IMR-90 (cell line): Measurements from ENCODE around the gene FOXK2. TPM values are rescaled to one million over a fixed set of nuclear protein-coding genes. Genes with fewer than 3 reads are reported as not detected.

Experiments
- ATAC-seq: fragments of 200-7000 bp; cut with Tn5 transposase; 2 replicates; pipeline ENCODE4 v1.9.1; 2020; ENCODE audit warnings: low read depth, mild to moderate bottlenecking, moderate library complexity
- BruUV-seq: library from RNA; stranded (reverse); fragments of 400-500 nt; replicated peaks from 2 replicates; lab custom pipeline; 2021; lab: Mats Ljungman, UMichigan
- CTCF ChIA-PET: fragments of 300-600 bp; formaldehyde crosslinking; extraction: SDS; loops from one replicate; lab custom pipeline; 2021; ENCODE audit warnings: antibody characterized with exemption; lab: Yijun Ruan, JAX
- POLR2A ChIA-PET: fragments of 300-600 bp; sonication (Branson Sonifier 250); formaldehyde crosslinking; loops from one replicate; lab custom pipeline; 2022; ENCODE audit warnings: antibody characterized with exemption; ENCODE audit not compliant: unreplicated experiment; lab: Charles Lee
- DNase-seq: peaks from one replicate; pipeline ENCODE4 v3.0.0; 2013
- H2AFZ ChIP-seq: replicated peaks from 2 replicates; pipeline ENCODE3; 2013; ENCODE audit warnings: low read length, mild to moderate bottlenecking; ENCODE audit not compliant: poor library complexity
- H2AK5ac ChIP-seq: 2 replicates; pipeline ENCODE4 v1.6.1; 2013; ENCODE audit warnings: low read depth, low read length, inconsistent platforms
- H2AK9ac ChIP-seq: replicated peaks from 2 replicates; pipeline ENCODE3; 2013; ENCODE audit warnings: mild to moderate bottlenecking, low read depth, low read length, moderate library complexity; ENCODE audit not compliant: poor library complexity
- H2BK120ac ChIP-seq: 2 replicates; pipeline ENCODE4 v1.6.1; 2013; ENCODE audit warnings: low read depth, low read length, inconsistent platforms
- H2BK15ac ChIP-seq: 3 replicates; pipeline ENCODE4 v1.6.1; 2013; ENCODE audit warnings: low read depth, low read length, inconsistent platforms
- H2BK20ac ChIP-seq: 2 replicates; pipeline ENCODE4 v1.6.1; 2013; ENCODE audit warnings: low read depth, mild to moderate bottlenecking, inconsistent platforms, low read length, moderate library complexity
- H2BK5ac ChIP-seq: 2 replicates; pipeline ENCODE4 v1.6.1; 2013; ENCODE audit warnings: mild to moderate bottlenecking, low read depth, low read length, inconsistent platforms; ENCODE audit not compliant: poor library complexity, severe bottlenecking
- H3K14ac ChIP-seq: replicated peaks from 2 replicates; pipeline ENCODE4 v1.6.1; 2013; ENCODE audit warnings: low read depth, low read length, inconsistent platforms
- H3K18ac ChIP-seq: 2 replicates; pipeline ENCODE4 v1.6.1; 2013; ENCODE audit warnings: low read depth, low read length, control low read depth
- H3K23ac ChIP-seq: 2 replicates; pipeline ENCODE4 v1.6.1; 2013; ENCODE audit warnings: low read depth, low read length, inconsistent platforms
- H3K27ac ChIP-seq: 2 replicates; pipeline ENCODE4 v1.5.1; 2013; ENCODE audit warnings: mild to moderate bottlenecking, control low read depth, low read length; ENCODE audit not compliant: insufficient read depth
- H3K27me3 ChIP-seq: 2 replicates; pipeline ENCODE4 v1.6.1; 2013; ENCODE audit warnings: low read length; ENCODE audit not compliant: control insufficient read depth, insufficient read depth
- H3K36me3 ChIP-seq: 2 replicates; pipeline ENCODE4 v1.6.1; 2013; ENCODE audit warnings: low read length, mixed read lengths; ENCODE audit not compliant: control insufficient read depth, insufficient read depth
- H3K4ac ChIP-seq: 2 replicates; pipeline ENCODE4 v1.6.1; 2013; ENCODE audit warnings: low read depth, low read length, inconsistent platforms
- H3K4me1 ChIP-seq: 2 replicates; pipeline ENCODE4 v1.6.1; 2013; ENCODE audit warnings: low read length, mixed read lengths; ENCODE audit not compliant: control insufficient read depth, insufficient read depth
- H3K4me2 ChIP-seq: 2 replicates; pipeline ENCODE4 v1.6.1; 2013; ENCODE audit warnings: low read depth, mild to moderate bottlenecking, control low read depth, low read length, moderate library complexity
- H3K4me3 ChIP-seq: 2 replicates; pipeline ENCODE4 v1.5.1; 2013; ENCODE audit warnings: low read depth, mild to moderate bottlenecking, control low read depth, low read length, moderate library complexity; ENCODE audit not compliant: insufficient read depth
- H3K56ac ChIP-seq: 2 replicates; pipeline ENCODE4 v1.6.1; 2013; ENCODE audit warnings: low read length, inconsistent platforms; ENCODE audit not compliant: insufficient read depth; ENCODE audit errors: extremely low read depth
- H3K79me1 ChIP-seq, 2 experiments: 2 replicates each; pipeline ENCODE4 v1.6.1; 2013; ENCODE audit warnings: low read length in 2 of 2, inconsistent platforms in 1 of 2, low read depth in 1 of 2
- H3K9ac ChIP-seq: 2 replicates; pipeline ENCODE4 v1.6.1; 2013; ENCODE audit warnings: low read depth, low read length, control low read depth
- H3K9me1 ChIP-seq: 2 replicates; pipeline ENCODE4 v1.6.1; 2013; ENCODE audit warnings: low read length, inconsistent platforms; ENCODE audit not compliant: insufficient read depth
- H3K9me3 ChIP-seq: 2 replicates; pipeline ENCODE4 v1.6.1; 2013; ENCODE audit warnings: low read length; ENCODE audit not compliant: control insufficient read depth, insufficient read depth
- H4K20me1 ChIP-seq: 2 replicates; pipeline ENCODE4 v1.6.1; 2013; ENCODE audit warnings: low read length, inconsistent platforms; ENCODE audit not compliant: insufficient read depth
- H4K5ac ChIP-seq: 2 replicates; pipeline ENCODE4 v1.6.1; 2013; ENCODE audit warnings: mild to moderate bottlenecking, low read depth, low read length, control low read depth
- H4K8ac ChIP-seq, 2 experiments: 2 replicates each; pipeline ENCODE4 v1.6.1; 2013; ENCODE audit warnings: low read depth in 2 of 2, low read length in 2 of 2, control low read depth in 1 of 2, inconsistent platforms in 1 of 2
- H4K91ac ChIP-seq: 2 replicates; pipeline ENCODE4 v1.6.1; 2013; ENCODE audit warnings: low read depth, low read length, inconsistent platforms; ENCODE audit not compliant: insufficient read depth
- BHLHE40 ChIP-seq: fragments of 150-350 bp; IDR thresholded peaks from 2 replicates; pipeline ENCODE4 v1.6.1; 2016; ENCODE audit warnings: mild to moderate bottlenecking, low read depth, low read length
- CEBPB ChIP-seq: IDR thresholded peaks from 2 replicates; pipeline ENCODE4 v1.6.1; 2012; ENCODE audit warnings: low read depth, low read length, improper control_type of control experiment
- CHD1 ChIP-seq: IDR thresholded peaks from 2 replicates; pipeline ENCODE4 v1.6.1; 2012; ENCODE audit warnings: low read depth, low read length, improper control_type of control experiment
- CTCF ChIP-seq: conservative IDR thresholded peaks from 2 replicates; pipeline ENCODE4 v1.5.1; 2012; ENCODE audit warnings: mild to moderate bottlenecking, low read depth, low read length, improper control_type of control experiment
- FOS ChIP-seq: fragments of 150-350 bp; IDR thresholded peaks from 2 replicates; pipeline ENCODE4 v1.6.1; 2016; ENCODE audit warnings: low read depth, low read length
- MAFK ChIP-seq: IDR thresholded peaks from 2 replicates; pipeline ENCODE4 v1.6.1; 2012; ENCODE audit warnings: low read depth, low read length, improper control_type of control experiment
- MAZ ChIP-seq: IDR thresholded peaks from 2 replicates; pipeline ENCODE4 v1.6.1; 2012; ENCODE audit warnings: low read depth, mild to moderate bottlenecking, low read length, improper control_type of control experiment, moderate library complexity, borderline replicate concordance
- MXI1 ChIP-seq: IDR thresholded peaks from 2 replicates; pipeline ENCODE4 v1.6.1; 2012; ENCODE audit warnings: low read depth, mild to moderate bottlenecking, low read length, moderate library complexity, borderline replicate concordance
- NFE2L2 ChIP-seq: fragments of 150-350 bp; IDR thresholded peaks from 2 replicates; pipeline ENCODE4 v1.6.1; 2016; ENCODE audit warnings: low read depth, mild to moderate bottlenecking, low read length
- POLR2A ChIP-seq: IDR thresholded peaks from 2 replicates; pipeline ENCODE4 v1.6.1; 2012; ENCODE audit warnings: mild to moderate bottlenecking, low read depth, low read length
- RAD21 ChIP-seq: IDR thresholded peaks from 2 replicates; pipeline ENCODE4 v1.6.1; 2012; ENCODE audit warnings: low read length, improper control_type of control experiment
- RCOR1 ChIP-seq: IDR thresholded peaks from 2 replicates; pipeline ENCODE4 v1.6.1; 2012; ENCODE audit warnings: mild to moderate bottlenecking, low read length, improper control_type of control experiment; ENCODE audit not compliant: insufficient replicate concordance
- SMC3 ChIP-seq: fragments of 150-350 bp; IDR thresholded peaks from 2 replicates; pipeline ENCODE4 v1.6.1; 2016; ENCODE audit warnings: low read depth, mild to moderate bottlenecking, antibody characterized with exemption, low read length, moderate library complexity
- WGBS, 2 experiments: methylation state at CpG; one replicate each; pipeline versions ENCODE4 v1.1.5 to v1.1.7; 2013; ENCODE audit warnings: missing lambda C conversion rate in 2 of 2; ENCODE audit not compliant: insufficient read length in 1 of 2; ENCODE audit errors: extremely low coverage in 2 of 2; 5-methylcytosine and 5-hydroxymethylcytosine counted together
- dilution Hi-C: fragments of 300-500 bp; cut with HindIII; formaldehyde crosslinking; loops from one replicate; pipeline ENCODE4 v1.14.3; 2018; ENCODE audit warnings: low sequenced_read_pairs; ENCODE audit not compliant: unreplicated experiment
- in situ Hi-C: fragments of 300-500 bp; cut with MboI; formaldehyde crosslinking; loops from 3 replicates; pipeline ENCODE4 v1.14.3; 2019; ENCODE audit warnings: low sequenced_read_pairs, inconsistent platforms, mixed read lengths
- intact Hi-C: fragments of 100-400 bp; cut with micrococcal nuclease; formaldehyde crosslinking; loops from 2 replicates; pipeline ENCODE4 v1.10.0; 2022
- polyA plus RNA-seq, 3 experiments: library from polyadenylated mRNA; depleted of rRNA; stranded (reverse); fragments of >200 nt; gene quantifications; 2 replicates each; pipeline ENCODE4 v1.2.3, GENCODE V29; 2012; ENCODE audit warnings: low replicate concordance in 1 of 3
- total RNA-seq: library from RNA; depleted of rRNA; stranded (reverse); fragments of >200 nt; gene quantifications from 2 replicates; pipeline ENCODE4 v1.2.3, GENCODE V29; 2012

Gene FOXK2
- total and polyA plus RNA-seq, 2 of the 4 experiments (the other 2 are of a cell fraction): 12.5 to 20.0 TPM

GRCh38 chr17:82559566-82560251, 40.2 kb downstream of the FOXK2 start (continued):
- TF ChIP-seq CHD1: no peak

GRCh38 chr17:82560252-82560642, 40.7 kb downstream of the FOXK2 start:
- peaks cover 76% of the 10 kb centered on the region for H4K20me1 ChIP-seq
- no peak overlapping the region for H3K23ac ChIP-seq
- no peak for DNase-seq
- H4K8ac ChIP-seq: no peak overlapping the region
- BruUV-seq: no TSS peak
- in situ Hi-C loops: no loop called here
- no peak overlapping the region for H4K91ac ChIP-seq
- intact Hi-C loops: no loop called here
- ChIA-PET CTCF (no interaction called here), POLR2A (no interaction called here)
- 95% methylated on average over 12 of the region's 15 CpGs; no CpG with 5 or more reads in 1 of the 2 experiments for WGBS, 2 experiments
- H2BK5ac ChIP-seq: no peak overlapping the region
- peaks cover 31 to 69% of the 10 kb centered on the region in 2 experiments for H3K79me1 ChIP-seq
- H4K5ac ChIP-seq: no peak overlapping the region
- no peak overlapping the region for H2BK120ac ChIP-seq
- dilution Hi-C loops: no loop called here
- no peaks in the 10 kb centered on the region for H3K27me3 ChIP-seq
- peaks cover 25% of the 10 kb centered on the region for H3K9me1 ChIP-seq
- H3K9ac ChIP-seq: no peak overlapping the region
- H3K36me3 ChIP-seq: peaks cover 5% of the 10 kb centered on the region
- TF ChIP-seq BHLHE40 (no peak), NFE2L2 (no peak), MAFK (no peak), RCOR1 (no peak), FOS (no peak), MAZ (no peak), POLR2A (no peak), MXI1 (no peak), RAD21 (no peak), CEBPB (no peak), SMC3 (no peak), CTCF (no peak)
- no peak overlapping the region for H2AFZ ChIP-seq
- H3K4me2 ChIP-seq: no peak overlapping the region
- no peak overlapping the region for H3K18ac ChIP-seq
- no peak overlapping the region for H3K27ac ChIP-seq
- no peak overlapping the region for H3K4ac ChIP-seq
- no peak overlapping the region for H3K14ac ChIP-seq
- H3K9me3 ChIP-seq: no peaks in the 10 kb centered on the region
- no peak overlapping the region for H2AK5ac ChIP-seq
- no peak overlapping the region for H2AK9ac ChIP-seq
- no peak for ATAC-seq
- H3K4me3 ChIP-seq: no peak overlapping the region
- H3K4me1 ChIP-seq: peaks cover 7% of the 10 kb centered on the region
- no peak overlapping the region for H2BK20ac ChIP-seq
- no peak overlapping the region for H3K56ac ChIP-seq
- H2BK15ac ChIP-seq: no peak overlapping the region
